ENCODE results near the gene AZU1. TPM values are rescaled to one million over a fixed set of nuclear protein-coding genes. Genes with fewer than 3 reads are reported as not detected.

The AZU1 gene, protein sequence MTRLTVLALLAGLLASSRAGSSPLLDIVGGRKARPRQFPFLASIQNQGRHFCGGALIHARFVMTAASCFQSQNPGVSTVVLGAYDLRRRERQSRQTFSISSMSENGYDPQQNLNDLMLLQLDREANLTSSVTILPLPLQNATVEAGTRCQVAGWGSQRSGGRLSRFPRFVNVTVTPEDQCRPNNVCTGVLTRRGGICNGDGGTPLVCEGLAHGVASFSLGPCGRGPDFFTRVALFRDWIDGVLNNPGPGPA
- not detected for total RNA-seq

DNA sequence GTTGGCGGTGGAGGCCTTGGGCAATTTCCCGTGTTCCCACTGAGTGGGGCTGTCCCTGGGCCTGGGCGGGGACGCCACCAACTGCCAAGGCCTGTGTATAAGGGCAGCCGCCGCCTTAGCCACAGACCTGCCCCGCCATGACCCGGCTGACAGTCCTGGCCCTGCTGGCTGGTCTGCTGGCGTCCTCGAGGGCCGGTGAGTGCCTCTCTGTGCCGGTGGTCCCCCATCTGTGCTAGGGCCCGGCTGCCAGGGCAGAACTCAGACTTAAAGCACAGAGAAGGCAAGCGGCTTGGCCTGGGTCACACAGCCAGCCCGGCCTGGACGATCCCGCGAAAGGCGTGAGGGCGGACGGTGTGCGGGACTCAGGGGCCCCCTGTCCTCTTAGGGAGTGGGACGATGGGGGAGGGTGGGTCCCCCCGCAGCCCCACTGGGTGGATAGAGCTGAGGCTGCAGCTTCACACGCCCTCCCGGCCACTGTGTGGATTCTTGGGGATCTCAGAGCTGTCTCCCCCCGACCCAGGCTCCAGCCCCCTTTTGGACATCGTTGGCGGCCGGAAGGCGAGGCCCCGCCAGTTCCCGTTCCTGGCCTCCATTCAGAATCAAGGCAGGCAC is at the start of gene AZU1:
Gene AZU1, plus strand, starts transcription at position 128 of the 612 bp plus-strand sequence. Its CDS starts 10 bp downstream, at position 138.
- DNase-seq: no peak
- peaks cover 8% of the 10 kb centered on the region for H3K27me3 Mint-ChIP-seq (ENCODE audit: low read depth)
- H3K36me3 Mint-ChIP-seq (ENCODE audit: low read depth): no peaks in the 10 kb centered on the region
- H3K27ac Mint-ChIP-seq: no peak within 1 kb of the TSS
- intact Hi-C loops (cut with micrococcal nuclease): no loop called here
- no peak within 1 kb of the TSS for H3K4me3 Mint-ChIP-seq
- H3K9me3 Mint-ChIP-seq: no peaks in the 10 kb centered on the region
- CTCF ChIA-PET: no interaction called here
- H3K4me1 Mint-ChIP-seq (ENCODE audit: low read depth): peaks cover under 1% of the 10 kb centered on the region

- CTCF ChIA-PET: interaction anchor here (0.6 kb wide), 1 partner anchor 38 kb away, joined by 3 read pairs; no protein-coding TSS in a partner anchor
- Mint-ChIP-seq H3K27ac (no peak overlapping the region), H3K4me3 (no peak overlapping the region), H3K27me3 (ENCODE audit: low read depth) (no peaks in the 10 kb centered on the region), H3K36me3 (ENCODE audit: low read depth) (no peaks in the 10 kb centered on the region), H3K4me1 (ENCODE audit: low read depth) (no peaks in the 10 kb centered on the region), H3K9me3 (no peaks in the 10 kb centered on the region)
- DNase-seq: no peak
- intact Hi-C loops (cut with micrococcal nuclease): no loop called here
These were observed 48.6 kb upstream of the AZU1 start for GRCh38 chr19:778910-779653.

DNA sequence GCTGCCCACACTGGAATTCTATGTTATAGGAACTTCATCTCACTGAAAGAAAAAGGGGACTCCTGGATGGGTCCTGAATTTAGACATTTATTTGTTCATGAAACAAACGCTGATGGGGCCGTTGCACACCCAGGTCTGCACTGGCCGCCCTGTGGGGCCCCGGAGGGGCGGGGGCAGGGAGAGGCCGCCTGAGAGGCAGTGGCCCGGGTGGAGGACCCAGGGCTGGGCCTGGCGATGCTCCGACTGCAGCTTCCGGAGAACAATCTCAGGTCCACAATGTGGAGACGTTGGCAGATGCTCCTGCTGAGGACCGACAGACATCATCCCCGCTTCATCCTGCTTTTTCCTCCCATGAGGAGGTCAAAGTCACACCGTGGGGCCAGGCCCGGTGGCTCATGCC is 46.7 kb upstream of the AZU1 start:
- no peak overlapping the region for H3K4me3 Mint-ChIP-seq
- no peaks in the 10 kb centered on the region for H3K36me3 Mint-ChIP-seq (ENCODE audit: low read depth)
- no peaks in the 10 kb centered on the region for H3K9me3 Mint-ChIP-seq
- no peaks in the 10 kb centered on the region for H3K4me1 Mint-ChIP-seq (ENCODE audit: low read depth)
- no peak overlapping the region for H3K27ac Mint-ChIP-seq
- CTCF ChIA-PET: no interaction called here
- no peak for DNase-seq
- intact Hi-C loops (cut with micrococcal nuclease): no loop called here
- no peaks in the 10 kb centered on the region for H3K27me3 Mint-ChIP-seq (ENCODE audit: low read depth)

DNA sequence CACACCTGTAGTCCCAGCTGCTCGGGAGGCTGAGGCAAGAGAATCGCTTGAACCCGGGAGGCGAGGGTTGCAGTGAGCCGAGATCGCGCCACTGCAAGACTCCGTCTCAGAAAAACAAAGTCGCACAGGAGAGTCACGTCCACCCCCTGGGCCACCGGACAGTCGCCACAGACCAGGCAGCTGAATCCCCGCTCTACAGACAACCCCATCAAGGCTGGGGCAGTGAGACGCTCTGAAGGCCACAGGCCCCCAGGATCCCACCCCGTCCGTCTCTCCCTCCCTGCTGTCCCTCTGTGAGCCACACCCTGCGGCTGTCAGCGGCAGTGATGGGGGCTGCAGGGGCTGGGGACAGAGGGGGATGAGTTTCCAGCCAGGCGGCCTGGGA is 45.8 kb upstream of the AZU1 start:
- CTCF ChIA-PET: no interaction called here
- no peak for DNase-seq
- no peaks in the 10 kb centered on the region for H3K4me1 Mint-ChIP-seq (ENCODE audit: low read depth)
- H3K9me3 Mint-ChIP-seq: no peaks in the 10 kb centered on the region
- intact Hi-C loops (cut with micrococcal nuclease): no loop called here
- no peak overlapping the region for H3K27ac Mint-ChIP-seq
- H3K27me3 Mint-ChIP-seq (ENCODE audit: low read depth): no peaks in the 10 kb centered on the region
- no peak overlapping the region for H3K4me3 Mint-ChIP-seq
- no peaks in the 10 kb centered on the region for H3K36me3 Mint-ChIP-seq (ENCODE audit: low read depth)

DNA sequence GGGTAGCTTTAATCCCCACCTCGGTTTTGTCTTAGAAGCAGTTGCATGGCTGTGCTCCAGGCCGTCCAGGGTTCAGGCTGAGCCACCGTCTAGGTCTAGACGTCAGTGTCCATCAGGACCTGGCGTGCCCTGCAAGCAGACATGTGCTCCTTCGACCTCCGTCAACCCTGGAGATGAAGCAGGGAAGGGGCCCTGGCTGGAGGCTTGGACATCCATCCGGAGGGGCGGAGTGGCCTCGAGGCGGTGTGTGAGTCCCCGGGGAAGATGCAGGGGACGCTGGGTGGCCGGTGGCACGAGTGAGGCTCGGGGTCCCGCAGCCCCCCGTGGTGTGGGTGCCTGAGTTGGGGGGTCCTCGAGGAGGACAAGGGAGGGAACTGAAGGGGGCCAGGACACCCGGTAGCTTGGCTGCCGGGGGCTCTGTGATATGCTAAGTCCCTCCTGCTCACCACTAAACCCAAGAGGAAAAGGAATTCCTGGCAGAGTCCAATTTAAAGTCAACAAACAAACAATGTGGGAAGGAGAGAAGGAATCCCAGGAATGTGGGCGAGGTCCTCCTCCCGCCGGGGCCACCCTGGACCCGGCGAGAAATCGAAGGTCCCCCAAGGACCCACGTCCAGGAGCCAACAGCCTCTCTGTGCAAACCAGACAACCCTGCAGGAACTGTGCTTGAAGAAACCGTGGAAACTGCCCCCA is 45.3 kb upstream of the AZU1 start:
- H3K4me1 Mint-ChIP-seq (ENCODE audit: low read depth): no peaks in the 10 kb centered on the region
- intact Hi-C loops (cut with micrococcal nuclease): no loop called here
- no peaks in the 10 kb centered on the region for H3K9me3 Mint-ChIP-seq
- H3K36me3 Mint-ChIP-seq (ENCODE audit: low read depth): no peaks in the 10 kb centered on the region
- H3K27me3 Mint-ChIP-seq (ENCODE audit: low read depth): no peaks in the 10 kb centered on the region
- CTCF ChIA-PET: no interaction called here
- H3K4me3 Mint-ChIP-seq: no peak overlapping the region
- H3K27ac Mint-ChIP-seq: no peak overlapping the region
- no peak for DNase-seq

GRCh38 chr19:782878-783668 is 44.6 kb upstream of the AZU1 start:
- Mint-ChIP-seq H3K9me3 (no peaks in the 10 kb centered on the region), H3K36me3 (ENCODE audit: low read depth) (no peaks in the 10 kb centered on the region), H3K4me1 (ENCODE audit: low read depth) (no peaks in the 10 kb centered on the region), H3K27me3 (ENCODE audit: low read depth) (no peaks in the 10 kb centered on the region), H3K27ac (no peak overlapping the region), H3K4me3 (no peak overlapping the region)
- CTCF ChIA-PET: no interaction called here
- intact Hi-C loops (cut with micrococcal nuclease): no loop called here
- no peak for DNase-seq

- no peaks in the 10 kb centered on the region for H3K27me3 Mint-ChIP-seq (ENCODE audit: low read depth)
These were observed 43.1 kb upstream of the AZU1 start for GRCh38 chr19:784541-784940.

GRCh38 chr19:787536-787935 is 40.1 kb upstream of the AZU1 start:
- intact Hi-C loops (cut with micrococcal nuclease): no loop called here
- no peaks in the 10 kb centered on the region for H3K9me3 Mint-ChIP-seq
- peaks cover 2% of the 10 kb centered on the region for H3K4me1 Mint-ChIP-seq (ENCODE audit: low read depth)
- no peaks in the 10 kb centered on the region for H3K36me3 Mint-ChIP-seq (ENCODE audit: low read depth)
- H3K4me3 Mint-ChIP-seq: no peak overlapping the region
- CTCF ChIA-PET: interaction anchor here (1.2 kb wide), 1 partner anchor 17 kb away, joined by 3 read pairs; no protein-coding TSS in a partner anchor
- H3K27ac Mint-ChIP-seq: no peak overlapping the region
- peaks cover 3% of the 10 kb centered on the region for H3K27me3 Mint-ChIP-seq (ENCODE audit: low read depth)
- no peak for DNase-seq

More at GRCh38 chr19:784541-784940, 43.1 kb upstream of the AZU1 start:
- Mint-ChIP-seq H3K4me3 (no peak overlapping the region), H3K4me1 (ENCODE audit: low read depth) (peaks cover 2% of the 10 kb centered on the region), H3K9me3 (no peaks in the 10 kb centered on the region), H3K27ac (no peak overlapping the region), H3K36me3 (ENCODE audit: low read depth) (no peaks in the 10 kb centered on the region)
- CTCF ChIA-PET: interaction anchor here (0.6 kb wide), 1 partner anchor 94 kb away, joined by 3 read pairs; no protein-coding TSS in a partner anchor
- intact Hi-C loops (cut with micrococcal nuclease): no loop called here
- DNase-seq: no peak

DNA sequence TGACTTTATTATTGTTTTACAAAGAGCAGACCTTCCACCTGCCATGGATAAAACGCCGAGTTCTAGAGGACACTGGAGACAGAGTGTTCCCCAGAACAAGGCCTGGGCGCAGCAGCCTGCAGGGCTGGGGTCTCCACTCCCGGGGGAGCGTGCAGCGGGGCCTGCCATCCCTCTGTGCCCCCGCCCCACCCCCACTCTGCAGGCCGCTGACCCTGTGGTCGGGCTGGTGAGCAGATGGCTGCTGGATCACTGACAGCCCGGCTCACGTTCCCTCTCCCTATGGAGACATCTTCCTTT is 39.0 kb upstream of the AZU1 start:
- H3K27me3 Mint-ChIP-seq (ENCODE audit: low read depth): peaks cover 3% of the 10 kb centered on the region
- peaks cover 2% of the 10 kb centered on the region for H3K4me1 Mint-ChIP-seq (ENCODE audit: low read depth)
- no peak for DNase-seq
- intact Hi-C loops (cut with micrococcal nuclease): no loop called here
- H3K9me3 Mint-ChIP-seq: no peaks in the 10 kb centered on the region
- H3K27ac Mint-ChIP-seq: no peak overlapping the region
- no peaks in the 10 kb centered on the region for H3K36me3 Mint-ChIP-seq (ENCODE audit: low read depth)
- no peak overlapping the region for H3K4me3 Mint-ChIP-seq
- CTCF ChIA-PET: interaction anchor here (1.2 kb wide), 1 partner anchor 18 kb away, joined by 3 read pairs; no protein-coding TSS in a partner anchor

- CTCF ChIA-PET: interaction anchor here (0.6 kb wide), 1 partner anchor 20 kb away, joined by 3 read pairs; no protein-coding TSS in a partner anchor
- Mint-ChIP-seq H3K4me1 (ENCODE audit: low read depth) (peaks cover 2% of the 10 kb centered on the region), H3K9me3 (no peaks in the 10 kb centered on the region), H3K36me3 (ENCODE audit: low read depth) (no peaks in the 10 kb centered on the region), H3K4me3 (no peak overlapping the region), H3K27ac (no peak overlapping the region), H3K27me3 (ENCODE audit: low read depth) (peaks cover 3% of the 10 kb centered on the region)
- intact Hi-C loops (cut with micrococcal nuclease): no loop called here
- DNase-seq: no peak
These were observed 38.5 kb upstream of the AZU1 start for GRCh38 chr19:788983-789700.

- CTCF ChIA-PET: interaction anchor here (0.6 kb wide), 1 partner anchor 20 kb away, joined by 3 read pairs; no protein-coding TSS in a partner anchor
- no peaks in the 10 kb centered on the region for H3K36me3 Mint-ChIP-seq (ENCODE audit: low read depth)
- peaks cover 3% of the 10 kb centered on the region for H3K27me3 Mint-ChIP-seq (ENCODE audit: low read depth)
- DNase-seq: no peak
- intact Hi-C loops (cut with micrococcal nuclease): no loop called here
- no peak overlapping the region for H3K27ac Mint-ChIP-seq
- peaks cover 2% of the 10 kb centered on the region for H3K4me1 Mint-ChIP-seq (ENCODE audit: low read depth)
- H3K9me3 Mint-ChIP-seq: no peaks in the 10 kb centered on the region
- H3K4me3 Mint-ChIP-seq: no peak overlapping the region
These were observed 38.0 kb upstream of the AZU1 start for GRCh38 chr19:789701-790060.
